HL-60 (cell line): ENCODE measurements around the gene ACOXL.

Source experiments
- GABPA ChIP-seq: IDR thresholded peaks from 2 replicates; pipeline ENCODE4 v1.6.1; 2012; ENCODE audit warnings: low read depth
- POLR2AphosphoS5 ChIP-seq: IDR thresholded peaks from 2 replicates; pipeline ENCODE4 v1.6.1; 2012; ENCODE audit warnings: low read depth
- TF ChIP-seq, protein P1 (sequence below): IDR thresholded peaks from one replicate; pipeline ENCODE4 v1.5.1; 2011; ENCODE audit warnings: low read length, control low read depth, inconsistent platforms; ENCODE audit not compliant: insufficient read depth

DNA sequence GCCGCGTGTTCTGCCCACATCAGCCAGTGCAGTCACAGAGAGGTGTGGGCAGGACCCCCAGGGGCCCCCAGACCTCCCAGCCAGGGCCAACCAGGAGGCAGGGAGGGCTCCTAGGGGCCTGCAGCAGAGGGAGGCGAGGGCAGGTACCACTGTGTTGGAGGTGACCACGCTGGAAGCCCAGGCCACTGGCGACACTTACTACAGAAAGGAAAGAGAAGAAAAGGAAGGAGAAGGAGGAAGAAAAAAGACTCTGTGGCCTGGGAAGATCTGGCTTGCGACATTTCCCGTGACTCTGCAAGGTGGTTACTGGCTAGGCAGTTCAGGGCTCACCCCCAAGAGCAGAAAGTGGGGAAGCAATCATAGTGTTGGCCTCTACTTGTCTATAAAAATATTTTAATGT, 290.3 kb downstream of the ACOXL start:
- TF ChIP-seq, protein P1, sequence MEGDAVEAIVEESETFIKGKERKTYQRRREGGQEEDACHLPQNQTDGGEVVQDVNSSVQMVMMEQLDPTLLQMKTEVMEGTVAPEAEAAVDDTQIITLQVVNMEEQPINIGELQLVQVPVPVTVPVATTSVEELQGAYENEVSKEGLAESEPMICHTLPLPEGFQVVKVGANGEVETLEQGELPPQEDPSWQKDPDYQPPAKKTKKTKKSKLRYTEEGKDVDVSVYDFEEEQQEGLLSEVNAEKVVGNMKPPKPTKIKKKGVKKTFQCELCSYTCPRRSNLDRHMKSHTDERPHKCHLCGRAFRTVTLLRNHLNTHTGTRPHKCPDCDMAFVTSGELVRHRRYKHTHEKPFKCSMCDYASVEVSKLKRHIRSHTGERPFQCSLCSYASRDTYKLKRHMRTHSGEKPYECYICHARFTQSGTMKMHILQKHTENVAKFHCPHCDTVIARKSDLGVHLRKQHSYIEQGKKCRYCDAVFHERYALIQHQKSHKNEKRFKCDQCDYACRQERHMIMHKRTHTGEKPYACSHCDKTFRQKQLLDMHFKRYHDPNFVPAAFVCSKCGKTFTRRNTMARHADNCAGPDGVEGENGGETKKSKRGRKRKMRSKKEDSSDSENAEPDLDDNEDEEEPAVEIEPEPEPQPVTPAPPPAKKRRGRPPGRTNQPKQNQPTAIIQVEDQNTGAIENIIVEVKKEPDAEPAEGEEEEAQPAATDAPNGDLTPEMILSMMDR, result no peak
- TF ChIP-seq POLR2AphosphoS5 (peak; percentile 38), GABPA (no peak)
